Measurements from ENCODE around the gene PHEX.

DNA sequence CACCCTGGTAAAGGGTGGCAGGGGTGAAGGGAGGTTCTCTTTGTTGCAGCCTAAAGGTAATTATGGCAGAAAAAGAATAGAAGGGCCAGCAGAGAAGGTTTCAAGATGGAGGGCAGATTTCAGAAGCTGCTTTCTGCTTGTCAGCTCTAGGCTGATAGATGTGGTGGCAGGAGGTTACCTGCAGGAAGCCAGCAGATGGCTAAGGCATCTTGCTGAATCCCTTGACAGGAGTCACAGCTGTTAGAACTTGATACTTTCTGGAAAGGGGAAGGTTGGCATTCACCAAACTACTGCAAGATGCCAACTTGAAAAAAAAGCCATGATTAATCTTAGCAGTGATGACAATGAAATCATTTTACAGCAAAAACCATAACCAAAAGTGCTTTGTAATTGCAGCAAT lies 171.1 kb downstream of the PHEX start:
- TF ChIP-seq EP300 (IDR thresholded peaks at IDR 0.05; ENCODE audit: borderline replicate concordance) = no peak
- TF ChIP-seq, protein P1, sequence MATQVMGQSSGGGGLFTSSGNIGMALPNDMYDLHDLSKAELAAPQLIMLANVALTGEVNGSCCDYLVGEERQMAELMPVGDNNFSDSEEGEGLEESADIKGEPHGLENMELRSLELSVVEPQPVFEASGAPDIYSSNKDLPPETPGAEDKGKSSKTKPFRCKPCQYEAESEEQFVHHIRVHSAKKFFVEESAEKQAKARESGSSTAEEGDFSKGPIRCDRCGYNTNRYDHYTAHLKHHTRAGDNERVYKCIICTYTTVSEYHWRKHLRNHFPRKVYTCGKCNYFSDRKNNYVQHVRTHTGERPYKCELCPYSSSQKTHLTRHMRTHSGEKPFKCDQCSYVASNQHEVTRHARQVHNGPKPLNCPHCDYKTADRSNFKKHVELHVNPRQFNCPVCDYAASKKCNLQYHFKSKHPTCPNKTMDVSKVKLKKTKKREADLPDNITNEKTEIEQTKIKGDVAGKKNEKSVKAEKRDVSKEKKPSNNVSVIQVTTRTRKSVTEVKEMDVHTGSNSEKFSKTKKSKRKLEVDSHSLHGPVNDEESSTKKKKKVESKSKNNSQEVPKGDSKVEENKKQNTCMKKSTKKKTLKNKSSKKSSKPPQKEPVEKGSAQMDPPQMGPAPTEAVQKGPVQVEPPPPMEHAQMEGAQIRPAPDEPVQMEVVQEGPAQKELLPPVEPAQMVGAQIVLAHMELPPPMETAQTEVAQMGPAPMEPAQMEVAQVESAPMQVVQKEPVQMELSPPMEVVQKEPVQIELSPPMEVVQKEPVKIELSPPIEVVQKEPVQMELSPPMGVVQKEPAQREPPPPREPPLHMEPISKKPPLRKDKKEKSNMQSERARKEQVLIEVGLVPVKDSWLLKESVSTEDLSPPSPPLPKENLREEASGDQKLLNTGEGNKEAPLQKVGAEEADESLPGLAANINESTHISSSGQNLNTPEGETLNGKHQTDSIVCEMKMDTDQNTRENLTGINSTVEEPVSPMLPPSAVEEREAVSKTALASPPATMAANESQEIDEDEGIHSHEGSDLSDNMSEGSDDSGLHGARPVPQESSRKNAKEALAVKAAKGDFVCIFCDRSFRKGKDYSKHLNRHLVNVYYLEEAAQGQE (IDR thresholded peaks at IDR 0.05; ENCODE audit: low read depth) = no peak

All from Ishikawa (cell line).